Tibial artery (tissue), 4 donors: ENCODE data around the gene NIFK.

ENCODE experiments used
- DNase-seq, 2 donors: peaks; one replicate each; pipeline ENCODE4 v3.0.0-alpha.2; 2019
- H3K27ac ChIP-seq, 2 donors: fragments of 200-600 bp; sonication (generic) in 1 of 2; 1 replicate in 1 of 2; 2 replicates in 1 of 2; pipeline ENCODE4 v1.5.1; 2018 to 2019; ENCODE audit warnings: mild to moderate bottlenecking in 1 of 2
- H3K27me3 ChIP-seq, 2 donors: fragments of 200-600 bp; sonication (generic) in 1 of 2; one replicate each; pipeline versions ENCODE4 v1.5.1 to v1.6.0; 2016 to 2019
- H3K36me3 ChIP-seq, 3 donors: fragments of 200-600 bp; sonication (generic) in 2 of 3; one replicate each; pipeline ENCODE4 v1.5.1; 2016 to 2019; ENCODE audit warnings: mild to moderate bottlenecking in 2 of 3
- H3K4me1 ChIP-seq, 4 donors: fragments of 200-600 bp; sonication (generic) in 2 of 4; 1 replicate in 3 of 4; 2 replicates in 1 of 4; pipeline ENCODE4 v1.5.1; 2016 to 2019
- H3K4me3 ChIP-seq, 2 donors: fragments of 200-600 bp; sonication (generic) in 1 of 2; 1 replicate in 1 of 2; 2 replicates in 1 of 2; pipeline ENCODE4 v1.5.1; 2018 to 2019; ENCODE audit warnings: mild to moderate bottlenecking in 2 of 2
- H3K9me3 ChIP-seq, 3 donors: fragments of 200-600 bp; sonication (generic) in 1 of 3; one replicate each; pipeline ENCODE4 v1.5.1; 2016 to 2019
- CTCF ChIP-seq, 2 experiments: fragments of 200-600 bp in 1 of 2; fragments of 450-650 bp in 1 of 2; IDR thresholded peaks; one replicate each; pipeline ENCODE4 v1.5.1; 2017 to 2019; ENCODE audit warnings: antibody characterized with exemption in 2 of 2, mild to moderate bottlenecking in 1 of 2, moderate library complexity in 1 of 2
- intact Hi-C: fragments of 100-400 bp; cut with DNase I; formaldehyde crosslinking; loops from one replicate; pipeline ENCODE4 v1.15.0; 2023; ENCODE audit warnings: low total_unique reads

The NIFK gene

GRCh38 chr2:121682396-121683298 lies 54.0 kb downstream of the NIFK start:
- Histone ChIP-seq H3K27me3 (no peaks in the 10 kb centered on the region), H3K9me3 (peaks cover 8 to 36% (median 33%) of the 10 kb centered on the region in 3 donors), H3K4me1 (peaks cover 0 to 7% (median 0%) of the 10 kb centered on the region in 4 donors), H3K27ac (no peak overlapping the region), H3K4me3 (no peak overlapping the region), H3K36me3 (peaks cover 0 to 8% (median 3%) of the 10 kb centered on the region in 3 donors)
- DNase-seq = no peak
- intact Hi-C loops = no loop called here
- TF ChIP-seq CTCF (IDR thresholded peaks at IDR 0.05) = no peak

- H3K4me1 ChIP-seq = no peaks in the 10 kb centered on the region
- H3K4me3 ChIP-seq = no peak overlapping the region
- H3K27me3 ChIP-seq = no peaks in the 10 kb centered on the region
- DNase-seq = no peak
- H3K27ac ChIP-seq = no peak overlapping the region
- H3K9me3 ChIP-seq = peaks cover 8 to 48% (median 24%) of the 10 kb centered on the region in 3 donors
- intact Hi-C loops = no loop called here
- H3K36me3 ChIP-seq = peaks cover 0 to 6% (median 1%) of the 10 kb centered on the region in 3 donors
- no peak for TF ChIP-seq CTCF (IDR thresholded peaks at IDR 0.05)
Measured at GRCh38 chr2:121677855-121678254, 58.8 kb downstream of the NIFK start.
